T-cell (primary cell): ENCODE measurements around the gene RTRAF. TPM values are rescaled to one million over a fixed set of nuclear protein-coding genes. Genes with fewer than 3 reads are reported as not detected.

Experiments
- ATAC-seq, 4 experiments: fragments of 200-7000 bp in 3 of 4; fragments of 150-1000 bp in 1 of 4; cut with Tn5 transposase; replicated peaks in 1 of 4; 1 replicate in 3 of 4; 2 replicates in 1 of 4; pipeline ENCODE4 v1.10.0; 2021; ENCODE audit warnings: moderate library complexity in 3 of 4, mild to moderate bottlenecking in 2 of 4, moderate number of reproducible peaks in 1 of 4
- CTCF ChIA-PET, 2 donors: fragments of 300-600 bp; sonication (Branson Sonifier 250); formaldehyde crosslinking; loops; one replicate each; lab custom pipeline; 2022; ENCODE audit warnings: antibody characterized with exemption in 2 of 2; lab: Charles Lee
- POLR2A ChIA-PET, 2 donors: fragments of 300-600 bp; sonication (Branson Sonifier 250); formaldehyde crosslinking; loops; one replicate each; lab custom pipeline; 2022; ENCODE audit warnings: antibody characterized with exemption in 2 of 2; lab: Charles Lee
- DNase-seq, 35 experiments: peaks; one replicate each; pipeline versions ENCODE4 v3.0.0 to v3.0.0-alpha.2; 2013 to 2023
- H3K27ac ChIP-seq: one replicate; pipeline ENCODE4 v1.5.1; 2013; ENCODE audit warnings: low read length
- H3K27me3 ChIP-seq, 2 experiments: replicated peaks in 1 of 2; 1 replicate in 1 of 2; 2 replicates in 1 of 2; pipeline versions ENCODE4 v1.6.1 to v1.7.0; 2013; ENCODE audit warnings: low read length in 1 of 2, mixed read lengths in 1 of 2; ENCODE audit not compliant: control insufficient read depth in 2 of 2, insufficient read depth in 2 of 2; ENCODE audit errors: extremely low read depth in 1 of 2
- H3K36me3 ChIP-seq, 2 donors: 1 replicate in 1 of 2; 2 replicates in 1 of 2; pipeline versions ENCODE4 v1.6.1 to v1.7.0; 2013; ENCODE audit warnings: low read length in 1 of 2; ENCODE audit not compliant: control insufficient read depth in 2 of 2, insufficient read depth in 1 of 2; ENCODE audit errors: extremely low read depth in 1 of 2
- H3K4me1 ChIP-seq, 2 experiments: 1 replicate in 1 of 2; 2 replicates in 1 of 2; pipeline versions ENCODE4 v1.6.1 to v1.7.0; 2013; ENCODE audit warnings: low read length in 2 of 2, mixed read lengths in 1 of 2; ENCODE audit not compliant: insufficient read depth in 2 of 2, control insufficient read depth in 1 of 2; ENCODE audit errors: extremely low read depth in 1 of 2
- H3K4me3 ChIP-seq, 2 donors: 1 replicate in 1 of 2; 2 replicates in 1 of 2; pipeline versions ENCODE4 v1.5.1 to v1.7.0; 2013; ENCODE audit warnings: mild to moderate bottlenecking in 2 of 2, low read length in 1 of 2, moderate library complexity in 1 of 2; ENCODE audit not compliant: control insufficient read depth in 1 of 2; ENCODE audit errors: extremely low read depth in 1 of 2
- H3K9me3 ChIP-seq: 2 replicates; pipeline ENCODE4 v1.7.0; 2013
- H3K27ac Mint-ChIP-seq, 2 donors: one replicate each; pipeline ENCODE4 v1.8.0; 2020 to 2021; ENCODE audit warnings: mild to moderate bottlenecking in 2 of 2, mixed read lengths in 2 of 2
- H3K27me3 Mint-ChIP-seq, 2 donors: one replicate each; pipeline ENCODE4 v1.8.0; 2021 to 2022; ENCODE audit warnings: mixed read lengths in 2 of 2
- H3K36me3 Mint-ChIP-seq: one replicate; pipeline ENCODE4 v1.8.0; 2021; ENCODE audit warnings: mixed read lengths
- H3K4me1 Mint-ChIP-seq, 3 donors: one replicate each; pipeline ENCODE4 v1.8.0; 2020 to 2022; ENCODE audit warnings: mixed read lengths in 3 of 3, mild to moderate bottlenecking in 1 of 3
- H3K4me3 Mint-ChIP-seq, 3 donors: one replicate each; pipeline ENCODE4 v1.8.0; 2020 to 2022; ENCODE audit warnings: mild to moderate bottlenecking in 3 of 3, mixed read lengths in 3 of 3, moderate library complexity in 3 of 3
- H3K9me3 Mint-ChIP-seq, 3 donors: one replicate each; pipeline ENCODE4 v1.8.0; 2020 to 2022; ENCODE audit warnings: mixed read lengths in 3 of 3
- WGBS: methylation state at CpG from one replicate; pipeline ENCODE4 v1.1.5; 2013; ENCODE audit warnings: missing lambda C conversion rate; ENCODE audit not compliant: insufficient coverage; 5-methylcytosine and 5-hydroxymethylcytosine counted together
- total RNA-seq, 35 experiments: library from RNA in 6 of 35; stranded (reverse) in 6 of 35; fragments of 120-200 nt in 1 of 35; gene quantifications; one replicate each; pipeline versions ENCODE4 v1.2.1 to v1.2.4 and lab custom pipeline; 2013 to 2026

Gene RTRAF
- total RNA-seq, 5 donors from 2014 or later (not counting 1 experiment from before 2014, with no cell fraction given): 97.4 to 139 (median 110) TPM

DNA sequence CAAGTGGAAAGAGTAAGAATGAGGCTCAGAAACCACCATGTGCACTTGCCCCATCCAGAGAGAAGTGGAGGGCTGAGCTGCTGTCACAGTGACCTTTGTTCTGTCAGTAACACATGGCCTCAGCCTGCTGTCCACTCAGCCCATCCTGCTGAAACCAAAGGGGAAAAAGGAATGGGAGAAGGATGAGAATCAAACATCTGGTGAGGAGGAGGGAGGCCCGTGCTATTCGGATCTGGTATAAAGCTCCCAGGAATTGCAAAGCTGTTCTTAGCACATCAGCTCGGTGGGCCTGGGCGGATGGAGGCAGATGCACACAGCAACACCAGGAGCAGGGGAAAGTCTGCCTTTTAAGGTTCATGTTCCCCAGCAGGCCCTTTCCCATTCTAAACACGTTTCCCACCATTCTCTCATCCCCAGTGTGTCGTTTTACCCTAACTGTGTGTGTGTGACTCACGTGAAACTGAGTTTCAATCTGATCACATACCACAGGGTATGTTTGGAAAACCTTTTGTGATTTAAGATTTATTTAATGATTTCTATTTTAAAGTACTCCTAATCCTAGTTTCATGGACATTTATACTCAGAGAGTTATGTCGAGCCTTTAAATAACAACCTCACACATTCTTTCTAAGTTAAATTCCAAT, 36.8 kb downstream of the RTRAF start:
- H3K27ac Mint-ChIP-seq: no peak overlapping the region
- H3K4me3 ChIP-seq: no peak overlapping the region
- H3K9me3 ChIP-seq: no peaks in the 10 kb centered on the region
- no peak for DNase-seq
- no peaks in the 10 kb centered on the region for H3K36me3 ChIP-seq
- no peak overlapping the region for H3K4me3 Mint-ChIP-seq
- H3K27me3 ChIP-seq: no peaks in the 10 kb centered on the region
- peaks cover 0 to 1% of the 10 kb centered on the region in 2 donors for H3K27me3 Mint-ChIP-seq
- H3K4me1 Mint-ChIP-seq: peaks cover 7 to 20% (median 10%) of the 10 kb centered on the region in 3 donors
- no peaks in the 10 kb centered on the region for H3K36me3 Mint-ChIP-seq
- H3K4me1 ChIP-seq: peaks cover 6 to 7% of the 10 kb centered on the region in 2 experiments
- 78% methylated on average over 3 of the region's 8 CpGs for WGBS
- ChIA-PET CTCF (no interaction called here), POLR2A (no interaction called here)
- H3K27ac ChIP-seq: no peak overlapping the region
- ATAC-seq: no peak
- peaks cover 0 to 10% (median 8%) of the 10 kb centered on the region in 3 donors for H3K9me3 Mint-ChIP-seq

- CTCF ChIA-PET: interaction anchor here in 1 of 2 donors (0.6 kb wide), 1 partner anchor 799 kb away, joined by 6 read pairs; no protein-coding TSS in a partner anchor
- peaks cover 0 to 1% of the 10 kb centered on the region in 2 donors for H3K27me3 Mint-ChIP-seq
- DNase-seq: no peak
Measured at GRCh38 chr14:52026901-52027300, 37.6 kb downstream of the RTRAF start.

DNA sequence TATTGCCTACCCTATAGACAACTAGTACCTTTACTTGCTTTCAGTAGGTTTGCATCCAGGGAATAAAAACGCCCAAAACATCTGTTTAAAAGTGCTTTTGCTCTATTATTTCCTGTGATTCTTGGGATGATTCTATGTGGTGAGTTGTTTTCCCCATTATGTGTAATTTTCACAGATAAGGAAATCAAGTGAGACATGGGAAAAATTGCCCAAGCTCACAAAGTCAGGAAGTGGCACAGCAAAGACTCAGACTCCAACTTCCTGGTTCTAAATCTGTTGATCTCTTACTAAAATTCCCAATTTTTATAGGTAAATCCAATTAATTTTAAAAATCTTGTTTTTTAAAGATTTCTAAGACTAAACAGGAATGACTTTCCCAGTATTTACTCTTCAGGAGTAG, 40.5 kb downstream of the RTRAF start:
- Histone ChIP-seq H3K4me1 (no peaks in the 10 kb centered on the region), H3K4me3 (no peak overlapping the region), H3K27ac (no peak overlapping the region), H3K9me3 (no peaks in the 10 kb centered on the region), H3K36me3 (no peaks in the 10 kb centered on the region), H3K27me3 (no peaks in the 10 kb centered on the region)
- no CpG with 5 or more reads among the region's 1 CpG for WGBS
- ATAC-seq: no peak
- ChIA-PET CTCF (no interaction called here), POLR2A (interaction anchor here in 1 of 2 donors (0.5 kb wide), 1 partner anchor 245 kb away, joined by 4 read pairs; no protein-coding TSS in a partner anchor)
- H3K9me3 Mint-ChIP-seq: no peaks in the 10 kb centered on the region
- H3K36me3 Mint-ChIP-seq: no peaks in the 10 kb centered on the region
- no peak overlapping the region for H3K4me3 Mint-ChIP-seq
- H3K4me1 Mint-ChIP-seq: no peaks in the 10 kb centered on the region
- H3K27ac Mint-ChIP-seq: no peak overlapping the region
- H3K27me3 Mint-ChIP-seq: peaks cover 1 to 5% of the 10 kb centered on the region in 2 donors
- no peak for DNase-seq

More at GRCh38 chr14:52026901-52027300, 37.6 kb downstream of the RTRAF start:
- H3K36me3 Mint-ChIP-seq: no peaks in the 10 kb centered on the region
- no peaks in the 10 kb centered on the region for H3K36me3 ChIP-seq
- no peaks in the 10 kb centered on the region for H3K4me1 ChIP-seq
- WGBS: 96% methylated on average over 9 of the region's 10 CpGs
- H3K9me3 ChIP-seq: no peaks in the 10 kb centered on the region
- ATAC-seq: no peak
- no peak overlapping the region for H3K4me3 Mint-ChIP-seq
- POLR2A ChIA-PET: no interaction called here
- no peak overlapping the region for H3K27ac ChIP-seq
- peaks cover 0 to 10% (median 8%) of the 10 kb centered on the region in 3 donors for H3K9me3 Mint-ChIP-seq
- H3K27me3 ChIP-seq: no peaks in the 10 kb centered on the region
- no peak overlapping the region for H3K27ac Mint-ChIP-seq
- H3K4me3 ChIP-seq: no peak overlapping the region
- peaks cover 0 to 12% (median 2%) of the 10 kb centered on the region in 3 donors for H3K4me1 Mint-ChIP-seq

GRCh38 chr14:52031781-52032180, 42.4 kb downstream of the RTRAF start:
- ATAC-seq: no peak
- WGBS: 79% methylated on average over 3 of the region's 3 CpGs
- no peak for DNase-seq
- H3K27ac Mint-ChIP-seq: no peak overlapping the region
- no peaks in the 10 kb centered on the region for H3K36me3 Mint-ChIP-seq
- no peaks in the 10 kb centered on the region for H3K9me3 ChIP-seq
- no peak overlapping the region for H3K27ac ChIP-seq
- H3K9me3 Mint-ChIP-seq: peaks cover 0 to 8% (median 0%) of the 10 kb centered on the region in 3 donors
- no peaks in the 10 kb centered on the region for H3K4me1 ChIP-seq
- peaks cover 1 to 5% of the 10 kb centered on the region in 2 donors for H3K27me3 Mint-ChIP-seq
- no peak overlapping the region for H3K4me3 Mint-ChIP-seq
- no peak overlapping the region for H3K4me3 ChIP-seq
- H3K4me1 Mint-ChIP-seq: no peaks in the 10 kb centered on the region
- H3K36me3 ChIP-seq: no peaks in the 10 kb centered on the region
- CTCF ChIA-PET: no interaction called here
- no peaks in the 10 kb centered on the region for H3K27me3 ChIP-seq
- POLR2A ChIA-PET: no interaction called here

- H3K9me3 Mint-ChIP-seq: peaks cover 0 to 10% (median 0%) of the 10 kb centered on the region in 3 donors
- H3K4me3 ChIP-seq: no peak overlapping the region
- no peak for ATAC-seq
- H3K27ac ChIP-seq: no peak overlapping the region
- CTCF ChIA-PET: no interaction called here
- no peaks in the 10 kb centered on the region for H3K36me3 ChIP-seq
- no peaks in the 10 kb centered on the region for H3K4me1 Mint-ChIP-seq
- POLR2A ChIA-PET: no interaction called here
- H3K27me3 Mint-ChIP-seq: peaks cover 1 to 5% of the 10 kb centered on the region in 2 donors
- no peaks in the 10 kb centered on the region for H3K27me3 ChIP-seq
- WGBS: 100% methylated on average over 1 of the region's 7 CpGs
- H3K36me3 Mint-ChIP-seq: no peaks in the 10 kb centered on the region
- H3K9me3 ChIP-seq: no peaks in the 10 kb centered on the region
- H3K4me1 ChIP-seq: no peaks in the 10 kb centered on the region
- no peak overlapping the region for H3K27ac Mint-ChIP-seq
- no peak for DNase-seq
- H3K4me3 Mint-ChIP-seq: no peak overlapping the region
Measured at GRCh38 chr14:52032204-52032801, 43.0 kb downstream of the RTRAF start.

GRCh38 chr14:52033101-52033642, 43.8 kb downstream of the RTRAF start:
- Histone ChIP-seq H3K9me3 (no peaks in the 10 kb centered on the region), H3K36me3 (no peaks in the 10 kb centered on the region), H3K27ac (no peak overlapping the region), H3K4me1 (no peaks in the 10 kb centered on the region), H3K4me3 (no peak overlapping the region), H3K27me3 (no peaks in the 10 kb centered on the region)
- DNase-seq (no peak), ATAC-seq (no peak)
- H3K36me3 Mint-ChIP-seq: no peaks in the 10 kb centered on the region
- 56% methylated on average over 3 of the region's 10 CpGs for WGBS
- CTCF ChIA-PET: no interaction called here
- H3K27me3 Mint-ChIP-seq: peaks cover 1 to 8% of the 10 kb centered on the region in 2 donors
- no peak overlapping the region for H3K4me3 Mint-ChIP-seq
- H3K4me1 Mint-ChIP-seq: no peaks in the 10 kb centered on the region
- POLR2A ChIA-PET: no interaction called here
- H3K27ac Mint-ChIP-seq: no peak overlapping the region
- H3K9me3 Mint-ChIP-seq: peaks cover 0 to 10% (median 0%) of the 10 kb centered on the region in 3 donors
